SK-N-MC (cell line): Measurements from ENCODE around the gene TEAD1.

Experiments
- EZH2 ChIP-seq: fragments of 200-600 bp; sonication (generic); IDR thresholded peaks from one replicate; pipeline ENCODE4 v1.6.1; 2017; ENCODE audit warnings: antibody characterized with exemption
- FOXP2 ChIP-seq: optimal IDR thresholded peaks from 2 replicates; pipeline ENCODE3; 2011; ENCODE audit warnings: mild to moderate bottlenecking, moderate library complexity; ENCODE audit not compliant: insufficient read depth; ENCODE audit errors: extremely low read length, control extremely low read depth
- POLR2AphosphoS5 ChIP-seq: IDR thresholded peaks from 2 replicates; pipeline ENCODE4 v1.6.1; 2012; ENCODE audit warnings: mild to moderate bottlenecking, low read depth, low read length, borderline replicate concordance

DNA sequence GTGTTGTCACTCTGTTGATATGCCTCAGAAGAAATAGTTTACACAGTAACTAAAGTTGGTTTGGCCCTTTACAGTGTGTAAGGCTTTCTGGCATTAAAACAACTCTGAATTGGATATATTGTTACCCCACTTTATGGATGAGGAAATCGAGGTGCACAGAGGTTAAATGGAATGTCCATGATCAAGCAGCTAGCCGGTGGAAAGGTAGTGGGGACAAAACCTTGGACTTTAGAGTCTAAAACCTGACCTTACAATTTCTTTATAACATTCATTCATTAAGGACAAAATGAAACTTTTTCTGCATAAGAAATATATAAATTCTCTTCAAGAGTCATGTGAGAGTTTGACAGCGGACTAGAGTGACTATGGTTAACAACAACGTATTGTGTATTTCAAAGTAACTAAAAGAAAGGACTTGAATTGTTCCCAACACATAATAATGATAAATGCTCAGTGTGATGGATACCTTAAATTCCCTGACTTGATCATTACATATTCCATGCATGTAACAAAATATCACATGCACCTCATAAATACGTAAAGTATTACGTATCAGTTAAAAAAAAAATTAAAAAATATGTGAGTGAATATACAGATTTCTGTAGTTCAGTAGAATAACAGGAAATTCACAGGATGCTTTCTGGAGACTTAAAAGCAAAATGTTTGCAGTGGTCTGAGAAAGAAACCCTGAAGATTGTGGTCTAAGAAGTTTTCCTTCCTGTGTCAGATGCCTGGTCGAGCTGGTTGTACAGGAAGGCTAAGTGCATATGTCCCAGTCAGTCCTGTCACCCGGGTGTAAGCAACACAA lies 51.0 kb downstream of the TEAD1 start:
- TF ChIP-seq EZH2 = no peak
- TF ChIP-seq POLR2AphosphoS5 = no peak
- no peak for TF ChIP-seq FOXP2
